Effector memory CD4-positive, alpha-beta T cell (primary cell): ENCODE data around the gene LMCD1.

Source experiments
- DNase-seq, 3 donors: peaks; one replicate each; pipeline ENCODE4 v3.0.0-alpha.2; 2020
- H3K27ac ChIP-seq: 2 replicates; pipeline ENCODE4 v1.7.0; 2013; ENCODE audit warnings: mild to moderate bottlenecking, low read length, moderate library complexity; ENCODE audit not compliant: insufficient read depth, poor library complexity, severe bottlenecking
- H3K27me3 ChIP-seq: replicated peaks from 2 replicates; pipeline ENCODE4 v1.7.0; 2013; ENCODE audit warnings: mild to moderate bottlenecking, low read length; ENCODE audit not compliant: insufficient read depth, control insufficient read depth, poor library complexity, severe bottlenecking
- H3K36me3 ChIP-seq: 2 replicates; pipeline ENCODE4 v1.7.0; 2013; ENCODE audit warnings: mild to moderate bottlenecking, low read length, moderate library complexity; ENCODE audit not compliant: control insufficient read depth, insufficient read depth
- H3K4me1 ChIP-seq: 2 replicates; pipeline ENCODE4 v1.7.0; 2013; ENCODE audit warnings: low read length, mild to moderate bottlenecking; ENCODE audit not compliant: control insufficient read depth, insufficient read depth, poor library complexity, severe bottlenecking
- H3K4me3 ChIP-seq: 2 replicates; pipeline ENCODE4 v1.7.0; 2013; ENCODE audit warnings: low read length, low read depth, mild to moderate bottlenecking; ENCODE audit not compliant: insufficient read depth, poor library complexity, severe bottlenecking
- H3K9me3 ChIP-seq: 2 replicates; pipeline ENCODE4 v1.7.0; 2013; ENCODE audit warnings: mild to moderate bottlenecking, low read length, moderate library complexity; ENCODE audit not compliant: control insufficient read depth

Gene LMCD1

DNA sequence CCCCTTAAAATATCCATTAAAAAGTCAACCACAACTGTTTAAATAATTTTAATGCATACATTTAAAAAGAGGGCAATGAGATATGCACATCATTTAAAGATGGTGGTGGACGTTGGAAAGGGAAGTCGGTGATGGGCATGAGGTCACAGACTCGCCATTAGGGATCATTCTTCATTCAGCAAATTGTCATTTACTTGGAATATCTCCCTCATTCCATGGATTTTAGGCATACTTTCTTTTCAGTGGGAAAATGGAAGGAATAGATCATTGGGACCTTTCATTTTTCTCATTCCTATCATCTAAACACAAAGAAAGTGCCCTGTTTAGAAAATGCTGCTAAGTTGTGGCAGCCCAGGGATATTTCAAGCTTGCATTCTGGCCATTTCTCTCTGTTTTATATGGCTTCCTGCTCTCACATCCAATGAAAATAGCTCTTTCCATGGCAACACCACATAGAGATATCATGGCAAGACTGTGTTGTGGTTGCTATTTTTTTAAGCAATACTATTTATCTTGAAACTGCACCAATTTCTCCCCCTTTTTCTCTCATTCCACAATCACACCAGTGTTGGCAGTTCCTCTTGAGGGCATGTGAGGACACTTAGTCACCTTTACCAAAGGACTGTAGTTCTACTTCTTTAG lies 40.7 kb upstream of the LMCD1 start:
- H3K27ac ChIP-seq: no peak overlapping the region
- no peaks in the 10 kb centered on the region for H3K9me3 ChIP-seq
- H3K4me3 ChIP-seq: no peak overlapping the region
- no peaks in the 10 kb centered on the region for H3K4me1 ChIP-seq
- no peaks in the 10 kb centered on the region for H3K27me3 ChIP-seq
- no peaks in the 10 kb centered on the region for H3K36me3 ChIP-seq
- DNase-seq: no peak

DNA sequence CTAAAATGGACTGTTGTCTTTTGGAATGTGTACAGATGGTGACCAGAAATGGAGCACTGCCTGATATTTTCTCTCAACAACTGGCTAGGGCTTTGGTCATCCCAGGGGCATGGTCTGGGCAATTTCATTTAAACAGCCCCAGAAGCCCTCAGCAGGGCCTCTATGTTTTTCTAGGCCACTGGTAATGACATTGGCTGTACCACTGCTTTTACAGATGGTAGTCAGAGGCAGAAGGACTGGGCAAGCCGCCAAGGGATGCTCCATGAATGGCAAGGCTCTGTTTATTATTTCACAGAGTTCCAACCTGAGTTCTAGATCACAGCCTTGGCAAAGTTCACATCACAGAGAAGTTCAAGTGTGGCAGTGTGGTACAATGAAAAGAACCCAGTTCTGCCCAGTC lies 37.0 kb upstream of the LMCD1 start:
- Histone ChIP-seq H3K27me3 (no peaks in the 10 kb centered on the region), H3K9me3 (no peaks in the 10 kb centered on the region), H3K4me3 (no peak overlapping the region), H3K4me1 (no peaks in the 10 kb centered on the region), H3K36me3 (no peaks in the 10 kb centered on the region), H3K27ac (no peak overlapping the region)
- no peak for DNase-seq

DNA sequence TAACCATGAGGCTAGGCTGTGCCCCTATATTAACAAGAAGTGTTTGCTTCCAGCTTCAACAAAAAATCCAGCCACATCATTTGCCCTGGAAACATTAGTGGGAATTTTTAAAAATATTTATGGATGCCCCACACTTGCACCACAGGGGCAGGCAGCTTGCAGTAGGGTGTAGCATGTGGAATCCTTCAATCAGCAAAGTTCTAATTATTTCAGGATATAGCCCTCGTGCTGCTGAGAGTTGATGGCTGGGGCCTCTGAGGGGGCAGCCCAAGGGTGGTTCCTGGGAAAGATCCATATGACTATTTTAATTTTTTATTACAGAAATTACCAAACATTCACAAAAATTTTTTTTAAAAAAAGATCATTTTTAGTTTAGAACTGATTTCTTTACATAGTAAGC lies 35.1 kb upstream of the LMCD1 start:
- no peak for DNase-seq
- H3K27ac ChIP-seq: no peak overlapping the region
- H3K4me1 ChIP-seq: no peaks in the 10 kb centered on the region
- H3K36me3 ChIP-seq: no peaks in the 10 kb centered on the region
- no peaks in the 10 kb centered on the region for H3K9me3 ChIP-seq
- H3K4me3 ChIP-seq: no peak overlapping the region
- peaks cover 4% of the 10 kb centered on the region for H3K27me3 ChIP-seq

DNA sequence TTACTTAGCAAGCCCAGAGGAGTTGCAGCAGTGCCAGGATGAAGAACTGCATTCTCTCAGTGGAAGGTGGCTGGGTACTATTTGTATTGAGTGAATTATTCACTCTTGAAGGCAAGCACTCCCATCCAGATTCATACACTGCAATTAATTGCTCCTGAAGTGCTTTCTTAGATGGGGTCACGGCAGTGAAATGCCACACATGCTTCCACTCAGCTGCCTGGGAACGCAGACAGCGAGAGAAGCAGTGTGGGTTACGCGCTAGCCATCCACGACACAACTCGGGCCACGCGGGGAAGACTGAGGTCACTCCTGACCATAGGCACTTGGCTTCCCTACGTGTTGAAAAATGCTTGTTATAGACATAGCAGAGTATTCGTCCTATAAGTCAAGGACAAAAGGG lies 30.8 kb upstream of the LMCD1 start:
- H3K4me1 ChIP-seq: no peaks in the 10 kb centered on the region
- no peaks in the 10 kb centered on the region for H3K36me3 ChIP-seq
- H3K9me3 ChIP-seq: no peaks in the 10 kb centered on the region
- H3K27me3 ChIP-seq: peaks cover 4% of the 10 kb centered on the region
- H3K4me3 ChIP-seq: no peak overlapping the region
- no peak overlapping the region for H3K27ac ChIP-seq
- no peak for DNase-seq

DNA sequence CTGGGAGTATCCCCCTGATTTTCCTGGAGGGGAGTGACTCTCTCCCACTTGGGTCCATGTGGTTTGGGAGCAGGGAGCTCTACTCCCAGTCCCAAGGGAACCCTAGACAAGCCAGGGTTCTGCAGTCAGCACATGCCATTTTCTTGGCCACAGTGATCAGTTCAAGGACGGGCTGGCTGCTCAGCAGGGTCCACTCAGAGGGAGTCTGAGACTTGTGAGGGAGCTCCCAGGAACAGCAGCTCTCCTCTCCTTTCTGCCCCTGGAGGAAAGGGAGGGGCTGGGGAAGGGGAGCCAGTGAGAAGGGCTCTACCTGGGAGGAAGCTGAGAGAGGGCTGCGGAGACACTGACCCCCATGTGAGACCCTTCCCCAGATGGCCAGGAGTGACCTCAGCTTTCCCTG lies 29.1 kb upstream of the LMCD1 start:
- Histone ChIP-seq H3K9me3 (no peaks in the 10 kb centered on the region), H3K4me1 (no peaks in the 10 kb centered on the region), H3K27me3 (peaks cover 4% of the 10 kb centered on the region), H3K36me3 (no peaks in the 10 kb centered on the region), H3K27ac (no peak overlapping the region), H3K4me3 (no peak overlapping the region)
- no peak for DNase-seq

DNA sequence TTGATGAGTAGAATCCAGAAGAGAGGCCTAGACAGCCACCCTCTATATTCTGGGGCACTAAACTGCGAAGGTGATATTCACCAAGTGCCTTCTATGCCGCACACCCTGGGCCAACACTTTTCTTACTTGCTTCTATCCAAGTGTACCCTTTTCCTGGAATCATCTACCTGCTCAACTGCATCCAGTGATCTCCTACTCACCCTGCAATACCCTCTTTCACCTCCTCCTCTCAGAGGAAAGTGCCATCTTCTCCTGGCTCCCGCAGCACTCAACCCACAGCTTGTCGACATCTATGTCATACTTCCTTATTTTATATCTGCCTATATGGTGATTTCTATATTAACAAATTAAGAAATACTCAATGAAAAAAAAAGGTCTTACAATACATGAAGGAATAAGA lies 28.6 kb upstream of the LMCD1 start:
- Histone ChIP-seq H3K9me3 (no peaks in the 10 kb centered on the region), H3K4me3 (no peak overlapping the region), H3K4me1 (no peaks in the 10 kb centered on the region), H3K27ac (no peak overlapping the region), H3K27me3 (peaks cover 4% of the 10 kb centered on the region), H3K36me3 (no peaks in the 10 kb centered on the region)
- DNase-seq: no peak

DNA sequence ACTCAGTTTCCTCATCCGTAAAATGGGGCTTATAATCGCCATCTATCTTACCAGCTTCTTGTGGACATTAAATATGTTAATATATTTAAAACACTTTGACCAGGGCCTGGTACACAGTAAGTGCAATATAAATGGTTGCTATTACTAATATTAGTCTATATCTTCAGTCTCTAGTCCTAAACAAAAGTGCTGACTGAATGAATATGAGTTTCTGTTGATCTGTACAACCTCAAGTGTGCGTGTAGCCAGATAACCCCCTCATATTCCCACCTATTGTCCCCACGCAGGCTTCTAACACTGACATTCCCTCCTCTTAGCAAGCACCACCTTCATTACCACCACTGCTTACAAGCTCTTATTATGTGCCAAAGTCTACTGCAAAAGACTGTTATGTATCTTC lies 27.6 kb upstream of the LMCD1 start:
- no peak for DNase-seq
- no peaks in the 10 kb centered on the region for H3K9me3 ChIP-seq
- no peaks in the 10 kb centered on the region for H3K4me1 ChIP-seq
- no peaks in the 10 kb centered on the region for H3K36me3 ChIP-seq
- H3K27ac ChIP-seq: no peak overlapping the region
- no peak overlapping the region for H3K4me3 ChIP-seq
- H3K27me3 ChIP-seq: peaks cover 4% of the 10 kb centered on the region

DNA sequence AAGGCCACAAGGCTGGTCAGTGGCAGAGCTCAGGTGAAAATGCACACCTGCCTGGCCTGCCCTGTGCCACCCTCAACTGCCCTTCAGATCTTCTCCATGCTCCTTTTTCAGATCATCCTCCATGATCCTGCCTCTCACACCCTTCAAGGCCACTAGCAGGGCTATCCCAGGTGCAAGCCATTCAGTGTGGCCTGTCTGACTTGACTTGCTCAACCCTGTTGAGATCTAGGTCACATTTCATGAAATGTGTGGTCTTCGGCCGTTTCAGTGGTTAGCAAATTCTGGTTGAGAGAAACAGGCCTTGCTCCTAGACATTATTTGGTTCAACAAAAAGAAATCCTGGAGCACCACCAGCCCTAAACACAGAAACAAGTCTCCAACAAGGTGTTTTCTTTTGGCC lies 26.6 kb upstream of the LMCD1 start:
- no peak overlapping the region for H3K27ac ChIP-seq
- no peaks in the 10 kb centered on the region for H3K9me3 ChIP-seq
- no peaks in the 10 kb centered on the region for H3K36me3 ChIP-seq
- peaks cover 1% of the 10 kb centered on the region for H3K27me3 ChIP-seq
- DNase-seq: no peak
- H3K4me1 ChIP-seq: no peaks in the 10 kb centered on the region
- H3K4me3 ChIP-seq: no peak overlapping the region

DNA sequence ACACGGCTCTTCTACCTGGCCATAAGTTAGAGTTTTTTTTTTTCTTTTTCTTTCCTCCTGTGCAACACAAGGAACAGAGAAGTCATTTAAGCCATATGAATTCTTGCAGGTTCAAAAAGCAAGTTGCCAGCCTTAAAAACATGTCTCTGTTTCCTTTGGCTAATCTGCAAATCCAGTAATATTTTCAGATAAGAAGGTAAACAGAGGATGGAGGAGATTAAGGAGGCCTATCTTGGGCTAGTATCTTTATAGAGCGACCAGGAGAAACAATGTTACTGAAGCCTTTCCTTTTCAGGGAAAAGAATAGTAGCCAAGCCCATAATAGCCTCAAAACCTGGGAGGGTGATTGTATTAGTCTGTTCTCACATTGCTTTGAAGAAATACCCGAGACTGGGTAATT lies 20.9 kb upstream of the LMCD1 start:
- Histone ChIP-seq H3K27me3 (no peaks in the 10 kb centered on the region), H3K27ac (no peak overlapping the region), H3K9me3 (no peaks in the 10 kb centered on the region), H3K36me3 (no peaks in the 10 kb centered on the region), H3K4me1 (no peaks in the 10 kb centered on the region), H3K4me3 (no peak overlapping the region)
- no peak for DNase-seq

DNA sequence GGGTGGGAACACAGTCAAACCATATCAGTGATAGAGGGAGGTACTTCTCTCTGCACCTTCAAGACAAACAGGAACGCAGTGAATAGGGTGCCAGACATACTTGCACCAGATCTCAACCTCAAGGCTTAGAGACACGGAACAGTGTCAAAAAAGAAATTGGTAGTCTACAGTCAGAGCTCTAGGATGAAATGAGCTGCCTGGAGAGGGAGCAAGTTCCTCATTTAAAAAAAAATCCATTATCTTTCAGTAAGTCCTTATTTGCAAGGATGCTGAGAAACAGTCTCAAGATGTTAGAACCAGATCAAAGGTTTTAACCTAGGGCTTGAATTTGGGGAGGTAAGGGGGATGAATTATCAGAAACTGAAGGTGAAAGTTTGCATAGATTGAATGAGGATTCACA lies 20.2 kb upstream of the LMCD1 start:
- H3K4me3 ChIP-seq: no peak overlapping the region
- H3K27ac ChIP-seq: no peak overlapping the region
- no peaks in the 10 kb centered on the region for H3K27me3 ChIP-seq
- no peak for DNase-seq
- no peaks in the 10 kb centered on the region for H3K36me3 ChIP-seq
- H3K9me3 ChIP-seq: no peaks in the 10 kb centered on the region
- H3K4me1 ChIP-seq: no peaks in the 10 kb centered on the region

DNA sequence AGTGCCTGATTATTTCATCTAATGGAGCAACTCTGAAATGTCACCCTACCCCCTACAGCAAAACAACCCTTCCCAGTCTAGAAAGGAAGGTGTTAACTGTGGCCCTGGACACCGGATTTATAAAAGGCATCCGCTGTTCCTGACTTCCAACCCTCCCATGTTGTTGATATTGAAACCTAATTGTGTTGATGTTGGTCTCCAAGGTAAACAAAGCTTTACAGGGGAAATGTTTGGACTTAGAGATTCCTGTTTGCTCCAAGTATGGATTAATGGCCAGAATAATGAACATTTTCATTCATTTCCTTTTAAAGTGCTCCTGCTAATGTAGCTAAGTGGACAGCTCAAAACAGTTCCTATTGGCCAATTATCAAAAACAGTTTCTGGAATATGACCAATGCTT lies 19.4 kb upstream of the LMCD1 start:
- H3K4me1 ChIP-seq: no peaks in the 10 kb centered on the region
- DNase-seq: no peak
- no peak overlapping the region for H3K27ac ChIP-seq
- H3K9me3 ChIP-seq: no peaks in the 10 kb centered on the region
- H3K36me3 ChIP-seq: no peaks in the 10 kb centered on the region
- no peaks in the 10 kb centered on the region for H3K27me3 ChIP-seq
- H3K4me3 ChIP-seq: no peak overlapping the region
